Effector memory CD8-positive, alpha-beta T cell (primary cell): ENCODE measurements around the gene PDCD1.

Experiments used
- ATAC-seq: fragments of 150-1000 bp; cut with Tn5 transposase; replicated peaks from 2 replicates; pipeline ENCODE4 v1.10.0; 2021; ENCODE audit warnings: mild to moderate bottlenecking, moderate library complexity
- DNase-seq, 3 experiments: peaks; one replicate each; pipeline ENCODE4 v3.0.0; 2021
- H3K27ac Mint-ChIP-seq, 2 donors: one replicate each; pipeline ENCODE4 v1.8.0; 2022; ENCODE audit warnings: mild to moderate bottlenecking in 2 of 2, mixed read lengths in 2 of 2, moderate library complexity in 2 of 2
- H3K27me3 Mint-ChIP-seq, 2 donors: one replicate each; pipeline ENCODE4 v1.8.0; 2022; ENCODE audit warnings: mixed read lengths in 2 of 2
- H3K36me3 Mint-ChIP-seq: one replicate; pipeline ENCODE4 v1.8.0; 2022; ENCODE audit warnings: mild to moderate bottlenecking, moderate library complexity, mixed read lengths; ENCODE audit not compliant: insufficient read depth
- H3K4me1 Mint-ChIP-seq, 2 donors: one replicate each; pipeline ENCODE4 v1.8.0; 2022; ENCODE audit warnings: low read depth in 2 of 2, mixed read lengths in 2 of 2
- H3K4me3 Mint-ChIP-seq, 2 donors: one replicate each; pipeline ENCODE4 v1.8.0; 2022; ENCODE audit warnings: mild to moderate bottlenecking in 2 of 2, mixed read lengths in 2 of 2, moderate library complexity in 2 of 2
- H3K9me3 Mint-ChIP-seq, 2 donors: one replicate each; pipeline ENCODE4 v1.8.0; 2022; ENCODE audit warnings: mixed read lengths in 2 of 2

PDCD1 gene

DNA sequence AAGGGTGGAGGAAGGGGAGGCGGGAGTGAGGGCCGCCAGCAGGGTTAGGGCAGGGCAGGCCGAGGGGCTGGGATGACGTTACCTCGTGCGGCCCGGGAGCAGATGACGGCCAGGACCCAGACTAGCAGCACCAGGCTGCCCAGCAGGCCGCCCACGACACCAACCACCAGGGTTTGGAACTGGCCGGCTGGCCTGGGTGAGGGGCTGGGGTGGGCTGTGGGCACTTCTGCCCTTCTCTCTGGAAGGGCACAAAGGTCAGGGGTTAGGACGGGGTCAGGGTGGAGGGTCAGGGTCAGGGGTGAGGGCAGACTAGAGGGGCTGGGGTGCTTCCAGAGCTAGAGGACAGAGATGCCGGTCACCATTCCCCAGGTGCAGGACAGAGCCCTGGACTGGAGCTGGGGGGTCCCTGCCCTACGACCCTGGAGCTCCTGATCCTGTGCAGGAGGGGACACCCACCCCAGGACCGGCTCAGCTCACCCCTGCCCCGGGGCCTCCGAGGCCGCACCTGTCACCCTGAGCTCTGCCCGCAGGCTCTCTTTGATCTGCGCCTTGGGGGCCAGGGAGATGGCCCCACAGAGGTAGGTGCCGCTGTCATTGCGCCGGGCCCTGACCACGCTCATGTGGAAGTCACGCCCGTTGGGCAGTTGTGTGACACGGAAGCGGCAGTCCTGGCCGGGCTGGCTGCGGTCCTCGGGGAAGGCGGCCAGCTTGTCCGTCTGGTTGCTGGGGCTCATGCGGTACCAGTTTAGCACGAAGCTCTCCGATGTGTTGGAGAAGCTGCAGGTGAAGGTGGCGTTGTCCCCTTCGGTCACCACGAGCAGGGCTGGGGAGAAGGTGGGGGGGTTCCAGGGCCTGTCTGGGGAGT lies 6.3 kb downstream of the PDCD1 start:
- peaks cover 16 to 33% of the 10 kb centered on the region in 2 donors for H3K4me1 Mint-ChIP-seq
- H3K4me3 Mint-ChIP-seq = no peak overlapping the region
- no peak for ATAC-seq
- H3K27ac Mint-ChIP-seq = peak overlapping the region in 1 of 2 donors; percentile 58
- no peak for DNase-seq
- peaks cover 30% of the 10 kb centered on the region for H3K36me3 Mint-ChIP-seq
- H3K9me3 Mint-ChIP-seq = no peaks in the 10 kb centered on the region
- no peaks in the 10 kb centered on the region for H3K27me3 Mint-ChIP-seq

DNA sequence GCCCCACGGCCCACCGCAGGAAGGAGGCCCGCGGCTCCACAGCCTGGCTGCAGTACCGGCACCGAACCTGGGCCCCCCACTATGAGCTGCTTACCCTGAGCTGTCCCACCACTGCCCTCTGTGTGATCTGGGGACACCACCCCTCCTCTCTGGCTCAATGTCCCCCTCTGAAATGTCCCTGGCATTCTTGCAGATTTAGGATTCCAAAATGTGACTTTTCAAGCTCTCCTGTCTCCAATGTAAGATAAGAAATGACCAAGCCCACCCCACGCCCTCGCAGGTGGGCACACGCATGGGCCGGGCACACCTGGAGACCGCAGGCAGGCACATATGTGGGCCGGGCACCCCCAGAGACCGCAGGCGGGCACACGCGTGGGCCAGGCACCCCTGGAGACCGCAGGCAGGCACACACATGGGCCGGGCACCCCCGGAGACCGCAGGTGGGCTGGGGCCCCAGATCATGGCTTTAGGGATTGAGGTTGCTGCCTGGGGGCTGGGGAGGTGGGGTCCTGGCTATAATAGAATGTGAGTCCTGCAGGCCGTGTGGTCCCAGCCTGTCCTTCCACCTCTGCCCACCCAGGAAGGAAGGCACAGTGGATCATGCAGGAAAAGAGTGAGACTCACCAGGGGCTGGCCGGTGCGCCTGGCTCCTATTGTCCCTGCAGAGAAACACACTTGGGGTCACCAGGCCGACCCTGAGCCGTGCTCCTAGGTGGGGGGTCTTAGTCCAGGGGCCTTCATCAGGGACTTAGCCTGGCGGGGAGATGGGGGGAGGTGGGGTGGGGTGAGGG lies 7.2 kb downstream of the PDCD1 start:
- H3K27me3 Mint-ChIP-seq = no peaks in the 10 kb centered on the region
- peaks cover 13 to 30% of the 10 kb centered on the region in 2 donors for H3K4me1 Mint-ChIP-seq
- H3K36me3 Mint-ChIP-seq = peaks cover 25% of the 10 kb centered on the region
- H3K4me3 Mint-ChIP-seq = no peak overlapping the region
- no peaks in the 10 kb centered on the region for H3K9me3 Mint-ChIP-seq
- DNase-seq (no peak), ATAC-seq (no peak)
- peak overlapping the region in 1 of 2 donors; percentile 49 for H3K27ac Mint-ChIP-seq

DNA sequence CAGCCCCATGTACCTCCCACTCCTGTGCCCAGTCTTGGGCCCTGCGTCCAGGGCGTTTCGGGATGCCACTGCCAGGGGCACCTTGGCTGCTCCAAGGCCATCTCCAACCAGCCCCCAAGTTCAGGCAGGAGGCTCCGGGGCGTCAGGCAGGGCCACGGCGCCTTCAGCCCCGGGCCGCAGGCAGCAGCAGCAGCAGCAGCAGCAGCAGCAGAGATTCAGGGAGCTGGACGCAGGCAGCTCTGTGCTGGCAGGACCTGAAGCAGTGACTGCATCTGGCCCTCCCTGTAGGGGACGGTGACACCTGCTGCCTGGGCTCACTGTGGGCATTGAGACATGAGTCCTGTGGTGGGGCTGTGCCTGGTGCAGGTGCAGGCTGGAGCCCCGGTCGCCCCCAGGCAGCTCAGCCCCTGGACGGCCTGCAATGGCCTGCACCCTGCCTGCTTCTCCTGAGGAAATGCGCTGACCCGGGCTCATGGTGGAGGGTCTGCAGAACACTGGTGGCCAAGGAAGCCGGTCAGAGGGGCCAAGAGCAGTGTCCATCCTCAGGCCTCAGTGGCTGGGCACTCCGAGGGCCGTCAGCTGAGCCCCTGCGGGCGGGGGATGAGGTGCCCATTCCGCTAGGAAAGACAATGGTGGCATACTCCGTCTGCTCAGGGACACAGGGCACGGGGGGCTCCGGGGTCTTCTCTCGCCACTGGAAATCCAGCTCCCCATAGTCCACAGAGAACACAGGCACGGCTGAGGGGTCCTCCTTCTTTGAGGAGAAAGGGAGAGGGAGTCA lies 8.0 kb downstream of the PDCD1 start:
- Mint-ChIP-seq H3K4me1 (peaks cover 18 to 33% of the 10 kb centered on the region in 2 donors), H3K36me3 (peaks cover 17% of the 10 kb centered on the region), H3K27ac (peak overlapping the region in 1 of 2 donors; percentile 15)

DNA sequence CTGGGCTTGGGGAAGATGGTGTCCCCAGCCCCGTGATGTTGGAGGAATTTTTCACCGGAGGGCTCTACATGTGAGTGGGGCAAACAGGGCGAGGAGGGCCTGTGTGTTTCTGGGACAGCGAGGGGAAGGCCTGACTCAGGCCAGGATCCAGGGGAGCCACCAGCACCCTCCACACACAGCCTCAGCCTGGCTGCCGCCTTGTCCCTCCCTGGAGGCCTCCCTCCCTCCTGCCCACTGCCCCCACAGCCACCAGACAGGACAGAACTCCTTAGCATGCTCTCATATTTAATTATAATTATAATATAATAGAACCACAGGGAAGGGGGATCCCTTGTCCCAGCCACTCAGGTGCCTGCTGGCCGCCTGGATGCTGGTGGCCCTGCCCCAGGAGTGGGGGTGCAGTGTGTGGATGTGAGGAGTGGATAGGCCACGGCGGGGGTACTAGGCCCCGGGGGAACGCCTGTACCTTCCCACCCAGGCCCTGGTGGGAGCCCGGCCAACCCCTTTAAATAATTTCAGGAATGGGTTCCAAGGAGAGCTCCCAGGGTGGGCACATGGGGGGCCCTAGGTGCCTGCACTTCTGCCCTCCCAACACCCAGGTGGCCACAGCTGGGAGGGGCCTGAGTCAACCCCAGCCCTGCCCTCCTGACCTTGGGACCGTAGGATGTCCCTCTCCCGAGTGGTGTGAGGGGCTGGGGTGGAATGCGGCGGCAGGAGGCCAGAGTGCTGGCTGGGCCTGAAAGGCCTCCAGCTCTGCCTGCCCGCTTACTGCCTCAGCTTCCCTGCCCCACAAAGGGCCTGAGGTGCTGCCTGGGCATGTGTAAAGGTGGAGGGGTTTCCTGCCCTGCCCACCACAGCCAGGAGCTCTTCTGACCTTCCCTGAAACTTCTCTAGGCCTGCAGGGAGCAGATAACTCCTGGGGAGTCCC lies 8.8 kb downstream of the PDCD1 start:
- ATAC-seq = no peak
- no peak overlapping the region for H3K4me3 Mint-ChIP-seq
- H3K4me1 Mint-ChIP-seq = peaks cover 26 to 34% of the 10 kb centered on the region in 2 donors

More for the DNA sequence above, 8.0 kb downstream of the PDCD1 start:
- ATAC-seq = no peak
- DNase-seq = no peak
- Mint-ChIP-seq H3K27me3 (no peaks in the 10 kb centered on the region), H3K9me3 (no peaks in the 10 kb centered on the region), H3K4me3 (no peak overlapping the region)

DNA sequence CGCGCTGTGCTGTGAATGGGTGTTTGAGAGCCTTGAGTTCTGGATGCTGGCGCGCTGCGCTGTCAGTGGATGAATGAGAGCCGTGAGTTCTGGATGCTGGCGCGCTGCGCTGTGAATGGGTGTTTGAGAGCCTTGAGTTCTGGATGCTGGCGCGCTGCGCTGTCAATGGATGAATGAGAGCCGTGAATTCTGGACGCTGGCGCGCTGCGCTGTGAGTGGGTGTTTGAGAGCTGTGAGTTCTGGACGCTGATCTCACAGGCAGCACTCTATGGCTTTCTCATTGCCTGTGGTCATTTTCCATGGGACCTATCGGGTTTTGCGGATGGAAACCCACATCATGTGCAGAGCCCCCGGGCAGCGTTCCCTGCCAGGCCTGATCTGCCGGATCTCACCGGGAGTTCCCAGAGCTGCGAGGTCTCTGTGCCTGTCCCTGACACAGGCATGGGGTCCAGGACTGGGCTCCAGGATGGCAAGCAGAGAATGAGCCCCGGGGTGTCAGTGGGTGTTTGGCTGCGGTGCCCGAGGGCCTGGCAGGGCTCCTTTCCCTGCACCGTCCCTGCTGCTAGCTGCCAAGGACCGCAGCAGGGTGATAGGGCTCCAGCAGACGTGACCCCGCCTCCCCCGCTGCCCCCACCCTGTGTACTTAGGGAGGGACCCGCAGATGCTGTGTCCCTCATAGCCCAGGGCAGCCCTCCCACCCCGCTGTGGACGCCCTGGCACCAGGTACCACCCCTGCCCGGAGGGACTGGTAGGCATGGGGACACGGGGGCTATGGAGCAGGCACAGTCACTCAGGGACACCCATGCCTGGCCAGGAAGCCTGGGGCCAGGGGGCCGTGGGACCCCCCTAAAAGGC lies 9.7 kb downstream of the PDCD1 start:
- no peak for ATAC-seq
- Mint-ChIP-seq H3K9me3 (no peaks in the 10 kb centered on the region), H3K27me3 (no peaks in the 10 kb centered on the region), H3K4me3 (no peak overlapping the region), H3K4me1 (peaks cover 26 to 33% of the 10 kb centered on the region in 2 donors), H3K27ac (no peak overlapping the region), H3K36me3 (peaks cover 21% of the 10 kb centered on the region)
- DNase-seq = no peak

More for the DNA sequence above, 8.8 kb downstream of the PDCD1 start:
- Mint-ChIP-seq H3K27me3 (no peaks in the 10 kb centered on the region), H3K27ac (peak overlapping the region in 1 of 2 donors; percentile 15), H3K9me3 (no peaks in the 10 kb centered on the region), H3K36me3 (peaks cover 19% of the 10 kb centered on the region)
- DNase-seq = no peak

DNA sequence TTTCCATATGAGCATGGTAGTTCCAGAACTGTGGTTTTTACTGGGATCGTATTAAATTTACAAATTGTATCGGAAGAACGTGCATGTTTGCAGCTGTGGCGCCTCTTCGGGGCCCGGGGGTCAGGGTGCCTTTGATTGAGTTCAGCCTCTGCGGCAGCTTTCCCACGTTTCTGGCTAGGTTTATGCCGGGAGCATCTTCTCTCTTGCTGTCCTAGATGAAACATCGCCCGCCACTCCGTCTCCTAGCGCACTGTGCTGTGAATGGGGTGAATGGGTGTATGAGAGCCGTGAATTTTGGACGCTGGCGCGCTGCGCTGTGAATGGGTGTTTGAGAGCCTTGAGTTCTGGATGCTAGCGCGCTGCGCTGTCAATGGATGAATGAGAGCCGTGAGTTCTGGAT lies 12.3 kb downstream of the PDCD1 start:
- DNase-seq (no peak), ATAC-seq (no peak)
- H3K4me1 Mint-ChIP-seq = peaks cover 33 to 34% of the 10 kb centered on the region in 2 donors
- no peaks in the 10 kb centered on the region for H3K27me3 Mint-ChIP-seq
- H3K36me3 Mint-ChIP-seq = peaks cover 19% of the 10 kb centered on the region
- no peaks in the 10 kb centered on the region for H3K9me3 Mint-ChIP-seq
- H3K4me3 Mint-ChIP-seq = peak overlapping the region; percentile 75 to 77
- H3K27ac Mint-ChIP-seq = peak overlapping the region in 1 of 2 donors; percentile 86

DNA sequence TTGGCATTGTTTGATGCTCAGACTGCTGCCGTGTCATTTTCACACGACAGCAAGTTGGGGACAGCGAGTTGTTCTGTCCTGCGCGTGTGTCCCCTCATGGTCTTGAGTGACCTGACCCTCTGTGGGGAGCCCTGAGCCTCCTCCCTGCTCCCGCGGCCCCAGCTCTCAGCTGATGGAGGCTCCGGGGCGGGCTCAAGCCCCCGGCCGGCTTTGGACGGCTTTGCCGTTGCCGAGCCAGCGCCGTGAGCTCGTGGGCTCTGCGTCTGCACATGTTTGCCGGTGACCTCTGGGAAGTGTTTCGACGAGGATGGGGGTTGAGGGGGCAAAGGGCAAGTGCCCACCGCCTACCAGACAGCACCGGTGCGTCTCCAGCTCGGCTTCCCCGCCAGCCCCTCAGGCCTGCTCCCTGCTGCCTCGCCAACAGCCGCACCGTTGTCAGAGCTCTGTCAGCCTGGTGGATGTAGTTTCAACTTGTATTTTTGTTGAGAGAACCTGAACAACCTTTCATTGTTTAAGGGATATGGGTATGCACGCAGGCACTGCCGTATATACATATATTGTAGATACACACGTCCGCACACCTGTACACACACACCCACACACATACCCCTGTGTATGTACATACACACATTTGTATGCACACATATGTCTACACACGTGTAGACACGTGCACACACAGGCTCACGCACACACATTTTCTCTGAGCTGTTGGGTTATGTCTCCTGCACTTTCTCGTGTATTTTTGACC lies 13.7 kb downstream of the PDCD1 start:
- Mint-ChIP-seq H3K27ac (peak overlapping the region; percentile 75 to 86), H3K36me3 (peaks cover 19% of the 10 kb centered on the region), H3K4me3 (peak overlapping the region; percentile 75 to 77), H3K9me3 (no peaks in the 10 kb centered on the region), H3K4me1 (peaks cover 35 to 36% of the 10 kb centered on the region in 2 donors), H3K27me3 (no peaks in the 10 kb centered on the region)
- DNase-seq (no peak), ATAC-seq (no peak)

DNA sequence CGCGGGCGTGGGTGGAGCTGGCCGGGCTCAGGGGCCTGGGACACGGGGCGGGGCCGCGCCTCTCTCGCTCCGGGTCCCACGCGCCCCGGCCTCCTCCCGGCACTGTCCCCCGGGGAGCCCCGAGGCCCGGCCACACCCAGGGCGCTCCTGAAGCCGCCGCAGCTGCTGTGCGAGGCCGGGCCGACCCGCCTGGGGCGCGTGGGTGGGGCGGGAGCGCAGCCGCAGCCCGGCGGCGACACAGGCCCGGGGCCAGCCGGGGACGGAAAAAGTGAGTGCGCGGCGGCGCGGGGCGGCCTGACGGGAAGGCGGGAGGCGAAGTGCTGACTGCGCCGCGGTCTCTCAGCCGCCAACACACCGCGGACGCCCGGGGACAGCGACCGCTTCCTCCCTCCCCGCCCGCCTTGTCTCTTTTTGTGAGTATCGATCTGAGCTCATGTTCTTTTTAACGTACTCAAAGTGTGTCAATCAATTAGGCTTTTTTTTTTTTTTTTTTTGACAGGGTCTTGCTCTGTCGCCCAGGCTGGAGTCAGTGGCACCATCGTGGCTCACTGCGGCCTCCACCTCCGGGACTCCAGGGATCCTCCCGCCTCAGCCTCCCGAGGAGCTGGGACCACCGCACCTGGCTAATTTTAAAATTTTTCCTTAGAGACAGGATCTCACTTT lies 14.5 kb downstream of the PDCD1 start:
- Mint-ChIP-seq H3K27ac (peak overlapping the region; percentile 52 to 75), H3K27me3 (no peaks in the 10 kb centered on the region), H3K9me3 (no peaks in the 10 kb centered on the region), H3K36me3 (peaks cover 19% of the 10 kb centered on the region), H3K4me1 (peaks cover 35 to 36% of the 10 kb centered on the region in 2 donors), H3K4me3 (peak overlapping the region; percentile 75 to 77)
- DNase-seq (peak; percentile 65 to 73 (median 66)), ATAC-seq (peak; percentile 72)

DNA sequence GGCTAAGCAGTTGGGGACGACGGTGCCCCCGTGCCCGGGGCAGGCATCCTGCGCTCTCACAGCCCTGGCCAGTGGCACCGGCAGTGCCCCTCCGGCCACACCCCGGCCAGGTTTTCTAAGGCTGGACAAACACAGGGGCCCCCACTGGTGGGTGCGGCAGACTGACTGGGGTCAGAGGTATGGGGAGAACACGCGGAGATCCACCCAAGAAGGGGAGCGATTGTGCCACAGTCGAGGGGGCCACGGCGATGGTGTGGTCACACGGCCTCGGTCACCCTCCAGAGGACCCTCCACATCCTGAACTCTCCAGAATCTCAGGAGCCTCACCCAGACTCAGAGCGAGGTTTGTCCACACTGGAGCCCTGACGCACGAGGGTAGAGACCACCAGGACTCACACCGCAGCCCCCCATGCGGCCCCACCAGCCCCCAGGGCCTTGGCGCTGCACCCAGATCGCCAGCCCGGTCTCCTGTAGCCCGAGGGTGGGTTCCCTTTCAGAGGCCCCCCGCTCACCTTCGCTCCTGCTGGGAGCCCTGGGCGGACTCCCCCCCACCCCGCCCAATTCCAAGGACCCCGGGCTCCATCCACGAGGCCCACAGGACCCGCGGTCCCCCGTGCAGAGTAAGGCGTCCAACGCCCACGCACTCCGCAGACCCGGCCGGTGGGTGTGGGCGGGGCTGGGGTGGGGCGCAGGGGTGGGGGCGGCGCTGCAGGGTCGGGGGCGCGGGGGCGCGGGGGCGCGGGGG lies 15.2 kb downstream of the PDCD1 start:
- Mint-ChIP-seq H3K36me3 (peaks cover 19% of the 10 kb centered on the region), H3K27ac (peak overlapping the region; percentile 92 to 95), H3K27me3 (no peaks in the 10 kb centered on the region), H3K4me1 (peaks cover 36 to 38% of the 10 kb centered on the region in 2 donors), H3K4me3 (peak overlapping the region; percentile 82 to 94), H3K9me3 (no peaks in the 10 kb centered on the region)
- DNase-seq (no peak), ATAC-seq (peak; percentile 11)

DNA sequence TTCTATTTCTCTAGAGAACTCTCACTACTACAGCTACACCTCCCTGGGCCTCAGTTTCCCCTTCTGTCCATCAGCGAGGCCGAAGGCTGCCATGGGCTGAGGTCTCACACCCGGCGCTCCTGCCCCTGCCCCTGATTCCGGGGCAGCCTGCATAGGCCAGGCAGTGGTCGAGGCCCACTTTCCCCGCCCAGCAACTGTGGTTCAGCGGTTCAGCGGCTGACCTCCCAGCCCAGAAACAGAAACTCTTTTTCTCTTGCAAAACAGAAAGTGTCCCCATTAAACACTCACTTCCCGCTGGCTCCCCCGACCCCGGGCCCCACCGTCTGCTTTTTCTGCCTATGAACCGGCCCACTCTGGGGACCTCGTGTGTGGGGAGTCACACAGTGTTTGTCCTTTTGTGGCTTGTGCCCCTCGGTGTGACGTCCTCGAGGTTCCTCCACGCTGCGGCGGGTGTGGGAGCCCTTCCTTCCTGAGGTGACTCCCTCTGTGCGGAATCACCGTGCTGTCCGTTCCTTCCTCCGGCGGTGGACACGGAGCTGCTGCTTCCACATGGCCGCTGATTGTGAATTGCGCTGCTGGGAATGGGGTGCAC lies 16.0 kb downstream of the PDCD1 start:
- peak; percentile 58 to 69 (median 68) for DNase-seq
- Mint-ChIP-seq H3K27me3 (no peaks in the 10 kb centered on the region), H3K4me3 (peak overlapping the region; percentile 82 to 94), H3K4me1 (peaks cover 36 to 38% of the 10 kb centered on the region in 2 donors), H3K36me3 (peaks cover 19% of the 10 kb centered on the region), H3K9me3 (no peaks in the 10 kb centered on the region), H3K27ac (peak overlapping the region; percentile 92 to 95)
- ATAC-seq = peak; percentile 74
